Activated CD4-positive, CD25-positive, alpha-beta regulatory T cell treated with anti-CD3 and anti-CD28 coated beads, Interleukin-2, amount 50 U/mL, for 24 hours (primary cell): ENCODE data around the gene LPP.

Experiments
- ATAC-seq, 2 donors: fragments of 150-1000 bp; cut with Tn5 transposase; one replicate each; pipeline ENCODE4 v1.10.0; 2021; ENCODE audit warnings: mild to moderate bottlenecking in 1 of 2, moderate library complexity in 1 of 2

Gene LPP

GRCh38 chr3:188659449-188660090 lies 505.6 kb downstream of the LPP start:
- no peak for ATAC-seq

GRCh38 chr3:188660415-188660814 lies 506.5 kb downstream of the LPP start:
- no peak for ATAC-seq

- no peak for ATAC-seq
Measured at GRCh38 chr3:188661806-188662205, 507.8 kb downstream of the LPP start.

- ATAC-seq: no peak
Measured at GRCh38 chr3:188662214-188662613, 508.3 kb downstream of the LPP start.

- no peak for ATAC-seq
Measured at GRCh38 chr3:188662795-188663194, 508.8 kb downstream of the LPP start.

- no peak for ATAC-seq
Measured at GRCh38 chr3:188663839-188664238, 509.9 kb downstream of the LPP start.

GRCh38 chr3:188664795-188665194 lies 510.8 kb downstream of the LPP start:
- no peak for ATAC-seq

- no peak for ATAC-seq
Measured at GRCh38 chr3:188667926-188668325, 514.0 kb downstream of the LPP start.

- no peak for ATAC-seq
Measured at GRCh38 chr3:188670446-188670845, 516.5 kb downstream of the LPP start.

GRCh38 chr3:188671971-188672370 lies 518.0 kb downstream of the LPP start:
- ATAC-seq: no peak

GRCh38 chr3:188672840-188673239 lies 518.9 kb downstream of the LPP start:
- no peak for ATAC-seq

- ATAC-seq: no peak
Measured at GRCh38 chr3:188673646-188674186, 519.8 kb downstream of the LPP start.

- no peak for ATAC-seq
Measured at GRCh38 chr3:188674595-188674994, 520.6 kb downstream of the LPP start.

- ATAC-seq: no peak
Measured at GRCh38 chr3:188677344-188677743, 523.4 kb downstream of the LPP start.

GRCh38 chr3:188680189-188680588 lies 526.2 kb downstream of the LPP start:
- no peak for ATAC-seq

- ATAC-seq: no peak
Measured at GRCh38 chr3:188680605-188681004, 526.6 kb downstream of the LPP start.

GRCh38 chr3:188682316-188682715 lies 528.4 kb downstream of the LPP start:
- ATAC-seq: no peak

- peak; percentile 70 to 83 for ATAC-seq
Measured at GRCh38 chr3:188683032-188683521, 529.1 kb downstream of the LPP start.

GRCh38 chr3:188684276-188684675 lies 530.3 kb downstream of the LPP start:
- no peak for ATAC-seq

GRCh38 chr3:188685789-188686188 lies 531.8 kb downstream of the LPP start:
- no peak for ATAC-seq

- ATAC-seq: no peak
Measured at GRCh38 chr3:188686324-188686723, 532.4 kb downstream of the LPP start.

- ATAC-seq: no peak
Measured at GRCh38 chr3:188687389-188687788, 533.4 kb downstream of the LPP start.

- ATAC-seq: no peak
Measured at GRCh38 chr3:188689101-188689574, 535.2 kb downstream of the LPP start.

- ATAC-seq: no peak
Measured at GRCh38 chr3:188690064-188690463, 536.1 kb downstream of the LPP start.

- ATAC-seq: no peak
Measured at GRCh38 chr3:188691004-188691403, 537.0 kb downstream of the LPP start.
